SK-N-SH treated with all-trans-retinoic acid at 6 μM for 48 hours (cell line): ENCODE measurements around the gene MPZL3.

Source experiments
- ATAC-seq: fragments of 200-7000 bp; cut with Tn5 transposase; 3 replicates; pipeline ENCODE4 v1.9.1; 2020; ENCODE audit warnings: mild to moderate bottlenecking, moderate library complexity
- ARNTL ChIP-seq: fragments of 450-650 bp; formaldehyde crosslinking; IDR thresholded peaks from 2 replicates; pipeline ENCODE4 v1.5.0; 2020; ENCODE audit warnings: low read depth, mild to moderate bottlenecking, moderate library complexity, borderline replicate concordance
- BACH2 ChIP-seq: fragments of 250-450 bp; sonication (Bioruptor Pico); IDR thresholded peaks from 2 replicates; pipeline ENCODE4 v1.9.0; 2021; ENCODE audit warnings: mild to moderate bottlenecking, borderline replicate concordance
- CSDC2 ChIP-seq: fragments of 250-450 bp; sonication (Bioruptor Pico); IDR thresholded peaks from 2 replicates; pipeline ENCODE4 v1.5.0; 2020; ENCODE audit warnings: mild to moderate bottlenecking, moderate library complexity
- ESRRG ChIP-seq: fragments of 250-450 bp; sonication (Bioruptor Pico); IDR thresholded peaks from 2 replicates; pipeline ENCODE4 v1.6.1; 2021; ENCODE audit warnings: mild to moderate bottlenecking
- GLIS3 ChIP-seq: fragments of 250-450 bp; sonication (Bioruptor Pico); IDR thresholded peaks from 2 replicates; pipeline ENCODE4 v1.5.0; 2020; ENCODE audit warnings: mild to moderate bottlenecking, moderate library complexity
- ISL1 ChIP-seq: fragments of 250-450 bp; sonication (Bioruptor Pico); IDR thresholded peaks from 2 replicates; pipeline ENCODE4 v2.1.2; 2022; ENCODE audit warnings: mild to moderate bottlenecking, moderate library complexity
- OSR1 ChIP-seq: fragments of 250-450 bp; sonication (Bioruptor Pico); IDR thresholded peaks from 2 replicates; pipeline ENCODE4 v1.8.0; 2022; ENCODE audit warnings: moderate library complexity, mild to moderate bottlenecking, inconsistent platforms
- PPARA ChIP-seq: fragments of 250-450 bp; sonication (Bioruptor Pico); IDR thresholded peaks from 2 replicates; pipeline ENCODE4 v1.5.0; 2020; ENCODE audit warnings: mild to moderate bottlenecking, borderline replicate concordance
- RARB ChIP-seq: fragments of 250-450 bp; sonication (Bioruptor Pico); IDR thresholded peaks from 2 replicates; pipeline ENCODE4 v1.8.0; 2021; ENCODE audit warnings: mild to moderate bottlenecking, moderate library complexity
- SNAI2 ChIP-seq: fragments of 250-450 bp; sonication (Bioruptor Pico); IDR thresholded peaks from 2 replicates; pipeline ENCODE4 v1.5.0; 2020; ENCODE audit warnings: mild to moderate bottlenecking, moderate library complexity
- TCF4 ChIP-seq: fragments of 250-450 bp; sonication (Bioruptor Pico); IDR thresholded peaks from 2 replicates; pipeline ENCODE4 v1.8.0; 2021; ENCODE audit warnings: mild to moderate bottlenecking, moderate library complexity, borderline replicate concordance
- TOX ChIP-seq: fragments of 250-450 bp; sonication (Bioruptor Pico); IDR thresholded peaks from 2 replicates; pipeline ENCODE4 v1.8.0; 2021; ENCODE audit warnings: mild to moderate bottlenecking, moderate library complexity, borderline replicate concordance
- ZC3H10 ChIP-seq: fragments of 250-450 bp; sonication (Bioruptor Pico); IDR thresholded peaks from 2 replicates; pipeline ENCODE4 v1.5.1; 2021; ENCODE audit warnings: mild to moderate bottlenecking, moderate library complexity
- ZFP3 ChIP-seq: fragments of 250-450 bp; sonication (Bioruptor Pico); IDR thresholded peaks from 2 replicates; pipeline ENCODE4 v1.5.0; 2020; ENCODE audit warnings: mild to moderate bottlenecking, moderate library complexity
- ZFP30 ChIP-seq: fragments of 450-650 bp; formaldehyde crosslinking; IDR thresholded peaks from 2 replicates; pipeline ENCODE4 v1.5.0; 2022; ENCODE audit warnings: mild to moderate bottlenecking, moderate library complexity
- ZNF565 ChIP-seq: fragments of 450-650 bp; formaldehyde crosslinking; conservative IDR thresholded peaks from 2 replicates; pipeline ENCODE4 v1.5.0; 2020; ENCODE audit warnings: low read depth, mild to moderate bottlenecking, moderate library complexity
- ZNF70 ChIP-seq: fragments of 450-650 bp; formaldehyde crosslinking; IDR thresholded peaks from 2 replicates; pipeline ENCODE4 v1.5.0; 2020; ENCODE audit warnings: mild to moderate bottlenecking, moderate library complexity
- ZNF8 ChIP-seq: fragments of 450-650 bp; formaldehyde crosslinking; IDR thresholded peaks from 2 replicates; pipeline ENCODE4 v1.5.0; 2020; ENCODE audit warnings: mild to moderate bottlenecking, moderate library complexity
- TF ChIP-seq, protein P1 (sequence below): fragments of 250-450 bp; sonication (Bioruptor Pico); IDR thresholded peaks from 2 replicates; pipeline ENCODE4 v1.5.0; 2020; ENCODE audit warnings: mild to moderate bottlenecking, moderate library complexity
- TF ChIP-seq, protein P2 (sequence below): fragments of 250-450 bp; sonication (Bioruptor Pico); IDR thresholded peaks from 2 replicates; pipeline ENCODE4 v1.8.0; 2021; ENCODE audit warnings: low read depth, mild to moderate bottlenecking, moderate library complexity, borderline replicate concordance
- TF ChIP-seq, protein P3 (sequence below): fragments of 250-450 bp; sonication (Bioruptor Pico); IDR thresholded peaks from 2 replicates; pipeline ENCODE4 v1.5.1; 2021; ENCODE audit warnings: mild to moderate bottlenecking, moderate library complexity
- TF ChIP-seq, protein P4 (sequence below): fragments of 250-450 bp; sonication (Bioruptor Pico); IDR thresholded peaks from 2 replicates; pipeline ENCODE4 v1.8.0; 2020; ENCODE audit warnings: mild to moderate bottlenecking, moderate library complexity, borderline replicate concordance

The MPZL3 gene

DNA sequence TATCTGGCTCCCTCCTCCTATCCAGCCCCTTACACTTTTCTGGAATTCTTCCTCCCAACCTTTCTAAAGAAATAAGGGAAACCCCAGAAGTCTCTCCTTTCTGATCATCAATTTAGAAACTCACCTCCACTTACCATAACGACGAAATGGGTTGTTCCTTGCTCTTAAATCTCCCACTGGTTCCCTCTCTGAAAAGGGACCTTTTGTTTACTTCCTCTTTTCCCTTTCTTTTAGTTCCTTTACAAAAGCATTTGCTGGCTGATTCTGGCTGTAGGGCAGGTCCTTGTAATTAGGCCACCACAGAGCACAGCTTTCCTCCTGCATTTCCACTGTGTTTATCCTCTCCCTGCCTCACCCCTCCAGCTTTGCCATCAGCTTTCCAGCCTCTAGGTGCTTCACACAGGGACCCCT lies 39.4 kb downstream of the MPZL3 start:
- ATAC-seq = no peak
- TF ChIP-seq ZFP3 (CRISPR knock-in tag) (no peak), SNAI2 (no peak), TOX (CRISPR knock-in tag) (no peak), ARNTL (CRISPR knock-in tag) (no peak), ESRRG (no peak), ZC3H10 (no peak), BACH2 (CRISPR knock-in tag) (no peak), OSR1 (CRISPR knock-in tag) (no peak), CSDC2 (CRISPR knock-in tag) (no peak), TCF4 (CRISPR knock-in tag) (no peak), ZFP30 (CRISPR knock-in tag) (no peak), RARB (CRISPR knock-in tag) (no peak), GLIS3 (CRISPR knock-in tag) (no peak), ZNF565 (no peak), ZNF70 (CRISPR knock-in tag) (no peak)
- TF ChIP-seq, protein P1, sequence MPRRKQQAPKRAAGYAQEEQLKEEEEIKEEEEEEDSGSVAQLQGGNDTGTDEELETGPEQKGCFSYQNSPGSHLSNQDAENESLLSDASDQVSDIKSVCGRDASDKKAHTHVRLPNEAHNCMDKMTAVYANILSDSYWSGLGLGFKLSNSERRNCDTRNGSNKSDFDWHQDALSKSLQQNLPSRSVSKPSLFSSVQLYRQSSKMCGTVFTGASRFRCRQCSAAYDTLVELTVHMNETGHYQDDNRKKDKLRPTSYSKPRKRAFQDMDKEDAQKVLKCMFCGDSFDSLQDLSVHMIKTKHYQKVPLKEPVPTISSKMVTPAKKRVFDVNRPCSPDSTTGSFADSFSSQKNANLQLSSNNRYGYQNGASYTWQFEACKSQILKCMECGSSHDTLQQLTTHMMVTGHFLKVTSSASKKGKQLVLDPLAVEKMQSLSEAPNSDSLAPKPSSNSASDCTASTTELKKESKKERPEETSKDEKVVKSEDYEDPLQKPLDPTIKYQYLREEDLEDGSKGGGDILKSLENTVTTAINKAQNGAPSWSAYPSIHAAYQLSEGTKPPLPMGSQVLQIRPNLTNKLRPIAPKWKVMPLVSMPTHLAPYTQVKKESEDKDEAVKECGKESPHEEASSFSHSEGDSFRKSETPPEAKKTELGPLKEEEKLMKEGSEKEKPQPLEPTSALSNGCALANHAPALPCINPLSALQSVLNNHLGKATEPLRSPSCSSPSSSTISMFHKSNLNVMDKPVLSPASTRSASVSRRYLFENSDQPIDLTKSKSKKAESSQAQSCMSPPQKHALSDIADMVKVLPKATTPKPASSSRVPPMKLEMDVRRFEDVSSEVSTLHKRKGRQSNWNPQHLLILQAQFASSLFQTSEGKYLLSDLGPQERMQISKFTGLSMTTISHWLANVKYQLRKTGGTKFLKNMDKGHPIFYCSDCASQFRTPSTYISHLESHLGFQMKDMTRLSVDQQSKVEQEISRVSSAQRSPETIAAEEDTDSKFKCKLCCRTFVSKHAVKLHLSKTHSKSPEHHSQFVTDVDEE (CRISPR knock-in tag) = no peak
- TF ChIP-seq, protein P2, sequence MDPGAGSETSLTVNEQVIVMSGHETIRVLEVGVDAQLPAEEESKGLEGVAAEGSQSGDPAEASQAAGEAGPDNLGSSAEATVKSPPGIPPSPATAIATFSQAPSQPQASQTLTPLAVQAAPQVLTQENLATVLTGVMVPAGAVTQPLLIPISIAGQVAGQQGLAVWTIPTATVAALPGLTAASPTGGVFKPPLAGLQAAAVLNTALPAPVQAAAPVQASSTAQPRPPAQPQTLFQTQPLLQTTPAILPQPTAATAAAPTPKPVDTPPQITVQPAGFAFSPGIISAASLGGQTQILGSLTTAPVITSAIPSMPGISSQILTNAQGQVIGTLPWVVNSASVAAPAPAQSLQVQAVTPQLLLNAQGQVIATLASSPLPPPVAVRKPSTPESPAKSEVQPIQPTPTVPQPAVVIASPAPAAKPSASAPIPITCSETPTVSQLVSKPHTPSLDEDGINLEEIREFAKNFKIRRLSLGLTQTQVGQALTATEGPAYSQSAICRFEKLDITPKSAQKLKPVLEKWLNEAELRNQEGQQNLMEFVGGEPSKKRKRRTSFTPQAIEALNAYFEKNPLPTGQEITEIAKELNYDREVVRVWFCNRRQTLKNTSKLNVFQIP (CRISPR knock-in tag) = no peak

DNA sequence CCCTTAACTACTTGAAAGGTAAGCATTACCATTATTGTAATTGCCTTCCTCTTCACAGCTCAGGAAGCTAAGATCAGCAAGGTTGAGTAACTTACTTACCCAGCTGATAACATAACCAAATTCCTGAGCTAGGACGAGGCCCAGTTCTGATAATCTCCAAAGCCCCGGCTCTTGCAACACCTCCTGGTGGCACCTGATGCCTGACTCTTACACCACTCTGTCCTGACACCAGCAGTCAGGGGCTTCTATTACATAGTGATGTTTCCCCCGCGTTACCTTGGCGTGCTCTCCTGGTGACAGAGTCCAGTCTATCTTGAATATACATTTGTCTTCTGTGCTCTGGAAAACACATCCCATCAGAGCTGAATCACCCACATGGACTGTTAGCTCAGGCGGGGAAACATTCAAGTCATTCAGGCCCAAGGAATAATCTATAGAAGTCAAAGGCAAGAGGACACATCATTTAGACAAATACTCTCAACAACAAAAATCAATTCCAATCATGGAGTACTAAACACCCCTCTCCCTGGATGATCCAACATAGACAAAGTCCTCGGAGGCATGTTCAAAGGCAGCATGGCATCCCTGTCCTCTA lies 39.9 kb downstream of the MPZL3 start:
- TF ChIP-seq OSR1 (CRISPR knock-in tag) (no peak), PPARA (no peak), ZNF565 (no peak), ZFP3 (CRISPR knock-in tag) (no peak), TCF4 (CRISPR knock-in tag) (no peak), ZNF8 (CRISPR knock-in tag) (no peak), ISL1 (CRISPR knock-in tag) (no peak), ZC3H10 (no peak)
- TF ChIP-seq, protein P3, sequence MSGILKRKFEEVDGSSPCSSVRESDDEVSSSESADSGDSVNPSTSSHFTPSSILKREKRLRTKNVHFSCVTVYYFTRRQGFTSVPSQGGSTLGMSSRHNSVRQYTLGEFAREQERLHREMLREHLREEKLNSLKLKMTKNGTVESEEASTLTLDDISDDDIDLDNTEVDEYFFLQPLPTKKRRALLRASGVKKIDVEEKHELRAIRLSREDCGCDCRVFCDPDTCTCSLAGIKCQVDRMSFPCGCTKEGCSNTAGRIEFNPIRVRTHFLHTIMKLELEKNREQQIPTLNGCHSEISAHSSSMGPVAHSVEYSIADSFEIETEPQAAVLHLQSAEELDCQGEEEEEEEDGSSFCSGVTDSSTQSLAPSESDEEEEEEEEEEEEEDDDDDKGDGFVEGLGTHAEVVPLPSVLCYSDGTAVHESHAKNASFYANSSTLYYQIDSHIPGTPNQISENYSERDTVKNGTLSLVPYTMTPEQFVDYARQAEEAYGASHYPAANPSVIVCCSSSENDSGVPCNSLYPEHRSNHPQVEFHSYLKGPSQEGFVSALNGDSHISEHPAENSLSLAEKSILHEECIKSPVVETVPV (CRISPR knock-in tag) = no peak
- TF ChIP-seq, protein P1 (CRISPR knock-in tag) = no peak
- TF ChIP-seq, all 23 proteins: peak for 0
- ATAC-seq = no peak

DNA sequence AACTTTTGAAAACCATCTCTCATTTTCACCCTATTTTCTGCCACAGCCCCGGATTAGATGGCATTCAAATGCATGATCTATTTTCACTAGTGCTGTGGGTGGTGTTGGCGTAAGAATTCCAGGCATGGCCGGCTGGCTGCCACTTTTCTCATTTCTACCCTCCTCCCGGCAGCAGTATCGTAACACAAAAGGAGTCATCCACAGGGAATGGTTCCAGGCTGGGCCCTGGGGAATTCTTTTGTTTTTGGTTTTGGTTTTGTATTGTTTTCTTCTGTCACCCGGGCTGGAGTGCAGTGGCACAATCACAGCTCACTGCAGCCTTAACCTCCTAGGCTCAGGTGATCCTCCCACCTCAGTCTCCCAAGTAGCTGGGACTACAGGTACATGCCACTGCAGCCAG lies 41.2 kb downstream of the MPZL3 start:
- no peak for ATAC-seq
- TF ChIP-seq ESRRG (no peak), GLIS3 (CRISPR knock-in tag) (no peak), ARNTL (CRISPR knock-in tag) (no peak)
- TF ChIP-seq, protein P4, sequence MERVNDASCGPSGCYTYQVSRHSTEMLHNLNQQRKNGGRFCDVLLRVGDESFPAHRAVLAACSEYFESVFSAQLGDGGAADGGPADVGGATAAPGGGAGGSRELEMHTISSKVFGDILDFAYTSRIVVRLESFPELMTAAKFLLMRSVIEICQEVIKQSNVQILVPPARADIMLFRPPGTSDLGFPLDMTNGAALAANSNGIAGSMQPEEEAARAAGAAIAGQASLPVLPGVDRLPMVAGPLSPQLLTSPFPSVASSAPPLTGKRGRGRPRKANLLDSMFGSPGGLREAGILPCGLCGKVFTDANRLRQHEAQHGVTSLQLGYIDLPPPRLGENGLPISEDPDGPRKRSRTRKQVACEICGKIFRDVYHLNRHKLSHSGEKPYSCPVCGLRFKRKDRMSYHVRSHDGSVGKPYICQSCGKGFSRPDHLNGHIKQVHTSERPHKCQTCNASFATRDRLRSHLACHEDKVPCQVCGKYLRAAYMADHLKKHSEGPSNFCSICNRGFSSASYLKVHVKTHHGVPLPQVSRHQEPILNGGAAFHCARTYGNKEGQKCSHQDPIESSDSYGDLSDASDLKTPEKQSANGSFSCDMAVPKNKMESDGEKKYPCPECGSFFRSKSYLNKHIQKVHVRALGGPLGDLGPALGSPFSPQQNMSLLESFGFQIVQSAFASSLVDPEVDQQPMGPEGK = no peak
